B cell (primary cell): Measurements from ENCODE around the gene HINFP. TPM values are rescaled to one million over a fixed set of nuclear protein-coding genes. Genes with fewer than 3 reads are reported as not detected.

Experiments
- ATAC-seq: fragments of 200-7000 bp; cut with Tn5 transposase; one replicate; pipeline ENCODE4 v1.10.0; 2021; ENCODE audit warnings: low read depth, mild to moderate bottlenecking, moderate number of reproducible peaks, moderate library complexity
- CTCF ChIA-PET: fragments of 350-600 bp; sonication (Branson Sonifier 250); formaldehyde crosslinking; loops from one replicate; lab custom pipeline; 2021; ENCODE audit warnings: antibody characterized with exemption, inconsistent platforms; lab: Charles Lee
- POLR2A ChIA-PET: fragments of 350-600 bp; sonication (Branson Sonifier 250); formaldehyde crosslinking; loops from one replicate; lab custom pipeline; 2021; ENCODE audit warnings: antibody characterized with exemption; lab: Charles Lee
- DNase-seq: peaks from one replicate; pipeline ENCODE4 v3.0.0; 2013
- H2AFZ ChIP-seq: 2 replicates; pipeline ENCODE4 v1.6.1; 2012; ENCODE audit warnings: mild to moderate bottlenecking, low read depth, low read length; ENCODE audit not compliant: insufficient read depth, poor library complexity, severe bottlenecking
- H3K27ac ChIP-seq, 2 donors: 1 replicate in 1 of 2; 2 replicates in 1 of 2; pipeline ENCODE4 v1.5.1; 2012 to 2013; ENCODE audit warnings: low read length in 2 of 2, mild to moderate bottlenecking in 2 of 2, moderate library complexity in 1 of 2
- H3K27me3 ChIP-seq, 4 experiments: fragments of 200-600 bp in 1 of 4; sonication (generic) in 1 of 4; replicated peaks in 1 of 4; 1 replicate in 2 of 4; 2 replicates in 2 of 4; pipeline versions ENCODE4 v1.6.1 to v1.7.0; 2013 to 2016; ENCODE audit warnings: low read length in 3 of 4, mild to moderate bottlenecking in 2 of 4, mixed read lengths in 1 of 4, moderate library complexity in 1 of 4; ENCODE audit not compliant: insufficient read depth in 4 of 4, control insufficient read depth in 3 of 4; ENCODE audit errors: control extremely low read depth in 1 of 4
- H3K36me3 ChIP-seq, 2 experiments: replicated peaks in 1 of 2; 1 replicate in 1 of 2; 2 replicates in 1 of 2; pipeline versions ENCODE4 v1.6.1 to v1.7.1; 2013; ENCODE audit warnings: low read length in 1 of 2; ENCODE audit not compliant: insufficient read depth in 2 of 2, control insufficient read depth in 1 of 2; ENCODE audit errors: control extremely low read depth in 1 of 2, extremely low read depth in 1 of 2
- H3K4me1 ChIP-seq, 2 donors: fragments of 200-600 bp in 1 of 2; sonication (generic) in 1 of 2; 1 replicate in 1 of 2; 2 replicates in 1 of 2; pipeline versions ENCODE4 v1.5.1 to v1.6.1; 2013 to 2017; ENCODE audit warnings: low read length in 2 of 2; ENCODE audit not compliant: control insufficient read depth in 2 of 2, insufficient read depth in 2 of 2
- H3K4me2 ChIP-seq: replicated peaks from 2 replicates; pipeline ENCODE3; 2012; ENCODE audit warnings: mild to moderate bottlenecking, low read depth, low read length; ENCODE audit not compliant: poor library complexity, severe bottlenecking
- H3K4me3 ChIP-seq, 5 experiments: fragments of 200-600 bp in 1 of 5; sonication (generic) in 1 of 5; 1 replicate in 3 of 5; 2 replicates in 2 of 5; pipeline versions ENCODE4 v1.5.1 to v1.7.0; 2011 to 2016; ENCODE audit warnings: low read length in 4 of 5, mild to moderate bottlenecking in 4 of 5, low read depth in 2 of 5, control low read depth in 1 of 5, moderate library complexity in 1 of 5; ENCODE audit not compliant: insufficient read depth in 1 of 5; ENCODE audit errors: control extremely low read depth in 1 of 5, extremely low read depth in 1 of 5
- H3K79me2 ChIP-seq: fragments of 200-600 bp; sonication (generic); one replicate; pipeline ENCODE4 v1.6.0; 2016; ENCODE audit warnings: low read length; ENCODE audit not compliant: control insufficient read depth, insufficient read depth
- H3K9ac ChIP-seq: fragments of 200-600 bp; sonication (generic); 2 replicates; pipeline ENCODE4 v1.6.1; 2017; ENCODE audit warnings: mild to moderate bottlenecking, low read length, moderate library complexity
- H3K9me3 ChIP-seq, 3 donors: one replicate each; pipeline versions ENCODE4 v1.6.1 to v1.7.1; 2013; ENCODE audit warnings: low read length in 2 of 3; ENCODE audit not compliant: control insufficient read depth in 2 of 3, insufficient read depth in 1 of 3; ENCODE audit errors: control extremely low read depth in 1 of 3
- H4K20me1 ChIP-seq: 2 replicates; pipeline ENCODE4 v1.6.0; 2012; ENCODE audit warnings: mild to moderate bottlenecking, low read length; ENCODE audit not compliant: insufficient read depth, control insufficient read depth, poor library complexity, severe bottlenecking
- H3K27ac Mint-ChIP-seq: one replicate; pipeline ENCODE4 v1.8.0; 2021; ENCODE audit warnings: mixed read lengths
- H3K27me3 Mint-ChIP-seq: one replicate; pipeline ENCODE4 v1.8.0; 2021; ENCODE audit warnings: mixed read lengths
- H3K4me1 Mint-ChIP-seq: one replicate; pipeline ENCODE4 v1.8.0; 2021; ENCODE audit warnings: mixed read lengths
- H3K4me3 Mint-ChIP-seq: one replicate; pipeline ENCODE4 v1.8.0; 2021; ENCODE audit warnings: mixed read lengths
- H3K9me3 Mint-ChIP-seq: one replicate; pipeline ENCODE4 v1.8.0; 2022; ENCODE audit warnings: mixed read lengths; ENCODE audit not compliant: insufficient read depth
- CTCF ChIP-seq: fragments of 200-600 bp; IDR thresholded peaks from one replicate; pipeline ENCODE4 v1.8.0; 2022; ENCODE audit warnings: antibody characterized with exemption, mild to moderate bottlenecking
- EZH2 ChIP-seq: IDR thresholded peaks from 2 replicates; pipeline ENCODE4 v1.6.1; 2012; ENCODE audit warnings: borderline replicate concordance, low read depth, mild to moderate bottlenecking, moderate library complexity, low read length; ENCODE audit not compliant: insufficient read depth, poor library complexity, severe bottlenecking
- WGBS: methylation state at CpG from one replicate; pipeline ENCODE4 v1.1.5; 2013; ENCODE audit warnings: missing lambda C conversion rate; ENCODE audit not compliant: insufficient coverage; 5-methylcytosine and 5-hydroxymethylcytosine counted together
- intact Hi-C: fragments of 100-400 bp; cut with micrococcal nuclease; formaldehyde crosslinking; loops from one replicate; pipeline ENCODE4 v1.10.0; 2022
- polyA plus RNA-seq: library from polyadenylated mRNA; depleted of rRNA; stranded (reverse); fragments of >200 nt; gene quantifications from 2 replicates; pipeline ENCODE4 v1.2.3, GENCODE V29; 2012
- total RNA-seq, 2 donors: library from RNA; stranded (reverse); fragments of 120-200 nt in 1 of 2; gene quantifications; 1 replicate in 1 of 2; 2 replicates in 1 of 2; pipeline versions ENCODE4 v1.2.3 to v1.2.4, GENCODE V29; 2013 to 2022

Gene HINFP
- total and polyA plus RNA-seq, 2 donors (not counting 1 experiment from before 2014, with no cell fraction given) = 60.6 to 78.7 TPM

GRCh38 chr11:119158467-119158866, 37.1 kb downstream of the HINFP start:
- Mint-ChIP-seq H3K4me1 (peaks cover 3% of the 10 kb centered on the region), H3K27me3 (peaks cover 22% of the 10 kb centered on the region), H3K9me3 (no peaks in the 10 kb centered on the region), H3K4me3 (no peak overlapping the region), H3K27ac (no peak overlapping the region)
- TF ChIP-seq EZH2 (no peak), CTCF (no peak)
- POLR2A ChIA-PET = interaction anchor here (0.5 kb wide), 1 partner anchor 59 kb away, joined by 5 read pairs; no protein-coding TSS in a partner anchor
- no peaks in the 10 kb centered on the region for H3K36me3 ChIP-seq
- DNase-seq = no peak
- no peaks in the 10 kb centered on the region for H3K4me1 ChIP-seq
- H3K27me3 ChIP-seq = peaks cover 0 to 17% (median 0%) of the 10 kb centered on the region in 4 experiments
- no peak overlapping the region for H3K4me2 ChIP-seq
- H3K27ac ChIP-seq = no peak overlapping the region
- no peak overlapping the region for H2AFZ ChIP-seq
- no peaks in the 10 kb centered on the region for H3K9me3 ChIP-seq
- WGBS = 88% methylated on average over 8 of the region's 13 CpGs
- ATAC-seq = no peak
- intact Hi-C loops = no loop called here
- CTCF ChIA-PET = interaction anchor here (0.6 kb wide), 1 partner anchor 1734 kb away, joined by 3 read pairs; no protein-coding TSS in a partner anchor
- no peaks in the 10 kb centered on the region for H4K20me1 ChIP-seq
- H3K9ac ChIP-seq = no peak overlapping the region
- no peak overlapping the region for H3K4me3 ChIP-seq
- H3K79me2 ChIP-seq = no peaks in the 10 kb centered on the region

- no peak overlapping the region for H3K4me3 ChIP-seq
- 97% methylated on average over 8 of the region's 9 CpGs for WGBS
- TF ChIP-seq CTCF (no peak), EZH2 (no peak)
- no peaks in the 10 kb centered on the region for H3K4me1 ChIP-seq
- Mint-ChIP-seq H3K9me3 (no peaks in the 10 kb centered on the region), H3K4me3 (no peak overlapping the region), H3K4me1 (peaks cover 3% of the 10 kb centered on the region), H3K27me3 (peaks cover 10% of the 10 kb centered on the region), H3K27ac (no peak overlapping the region)
- H3K27me3 ChIP-seq = peaks cover 0 to 3% (median 0%) of the 10 kb centered on the region in 4 experiments
- H3K27ac ChIP-seq = no peak overlapping the region
- no peak overlapping the region for H3K9ac ChIP-seq
- POLR2A ChIA-PET = no interaction called here
- H3K9me3 ChIP-seq = no peaks in the 10 kb centered on the region
- no peaks in the 10 kb centered on the region for H3K36me3 ChIP-seq
- H3K79me2 ChIP-seq = no peaks in the 10 kb centered on the region
- ATAC-seq (no peak), DNase-seq (no peak)
- CTCF ChIA-PET = interaction anchor here (0.6 to 1.4 kb wide), 2 partner anchors 9 to 46 kb away, joined by 3 to 5 read pairs; no protein-coding TSS in a partner anchor
- no peak overlapping the region for H3K4me2 ChIP-seq
- no peaks in the 10 kb centered on the region for H4K20me1 ChIP-seq
- no peak overlapping the region for H2AFZ ChIP-seq
- intact Hi-C loops = no loop called here
These were observed 38.8 kb downstream of the HINFP start for GRCh38 chr11:119160151-119160550.
